K562 (cell line): Measurements from ENCODE around the gene ZFTA. TPM values are rescaled to one million over a fixed set of nuclear protein-coding genes. Genes with fewer than 3 reads are reported as not detected.

Experiments used
- AFF1 ChIP-seq, 2 experiments: fragments of 450-650 bp; IDR thresholded peaks; 2 replicates each; pipeline ENCODE4 v1.6.1; 2018; ENCODE audit warnings: mild to moderate bottlenecking in 2 of 2, low read depth in 1 of 2; ENCODE audit not compliant: partially characterized antibody in 2 of 2
- ARID4B ChIP-seq: sonication (generic); formaldehyde crosslinking; IDR thresholded peaks from 2 replicates; pipeline ENCODE4 v1.8.0; 2022; ENCODE audit warnings: mild to moderate bottlenecking, missing genetic modification reagents
- EP400 ChIP-seq: fragments of 450-650 bp; IDR thresholded peaks from 2 replicates; pipeline ENCODE4 v1.6.1; 2017; ENCODE audit warnings: antibody characterized with exemption, mild to moderate bottlenecking, moderate library complexity
- FOXJ3 ChIP-seq: sonication (generic); formaldehyde crosslinking; IDR thresholded peaks from 2 replicates; pipeline ENCODE4 v1.4.0; 2020; ENCODE audit warnings: mild to moderate bottlenecking, missing genetic modification reagents
- HOXB6 ChIP-seq: fragments of 250-450 bp; sonication (Bioruptor Pico); IDR thresholded peaks from 2 replicates; pipeline ENCODE4 v1.5.1; 2022; ENCODE audit warnings: mild to moderate bottlenecking, borderline replicate concordance
- ILF3 ChIP-seq: fragments of 450-650 bp; IDR thresholded peaks from 2 replicates; pipeline ENCODE4 v1.6.1; 2018; ENCODE audit warnings: antibody characterized with exemption, mild to moderate bottlenecking, moderate library complexity, borderline replicate concordance
- KAT7 ChIP-seq: sonication (generic); formaldehyde crosslinking; IDR thresholded peaks from 2 replicates; pipeline ENCODE4 v1.8.0; 2022; ENCODE audit warnings: missing genetic modification reagents, mild to moderate bottlenecking, borderline replicate concordance
- KDM1A ChIP-seq, 2 experiments: fragments of 450-650 bp; IDR thresholded peaks; 2 replicates each; pipeline ENCODE4 v1.6.1; 2016; ENCODE audit warnings: mild to moderate bottlenecking in 2 of 2
- KLF10 ChIP-seq: fragments of 250-450 bp; sonication (Bioruptor Pico); IDR thresholded peaks from 2 replicates; pipeline ENCODE4 v1.6.1; 2021; ENCODE audit warnings: matching md5 sums
- KLF13 ChIP-seq: fragments of 450-650 bp; IDR thresholded peaks from 2 replicates; pipeline ENCODE4 v1.6.1; 2016; ENCODE audit warnings: missing genetic modification characterization, low read depth, mild to moderate bottlenecking, missing compliant biosample characterization, moderate library complexity, borderline replicate concordance
- MBD2 ChIP-seq: sonication (generic); IDR thresholded peaks from 2 replicates; pipeline ENCODE4 v1.6.1; 2016; ENCODE audit warnings: low read depth, borderline replicate concordance
- PRPF4 ChIP-seq: fragments of 200-400 bp; formaldehyde crosslinking; IDR thresholded peaks from one replicate; pipeline ENCODE4 v1.6.1; 2017; ENCODE audit warnings: low read length, low read depth, mild to moderate bottlenecking; ENCODE audit not compliant: insufficient read depth, poor library complexity, severe bottlenecking
- SLC30A9 ChIP-seq: fragments of 250-450 bp; sonication (Bioruptor Pico); IDR thresholded peaks from 2 replicates; pipeline ENCODE4 v1.8.0; 2022; ENCODE audit warnings: mild to moderate bottlenecking, moderate library complexity
- SUPT5H ChIP-seq: fragments of 450-650 bp; IDR thresholded peaks from 2 replicates; pipeline ENCODE4 v1.6.1; 2016
- TFE3 ChIP-seq: fragments of 450-650 bp; formaldehyde crosslinking; IDR thresholded peaks from 2 replicates; pipeline ENCODE4 v1.4.0; 2020; ENCODE audit warnings: mild to moderate bottlenecking, mixed read lengths
- ZNF232 ChIP-seq: sonication (generic); formaldehyde crosslinking; IDR thresholded peaks from 2 replicates; pipeline ENCODE4 v1.8.0; 2022; ENCODE audit warnings: mild to moderate bottlenecking, missing genetic modification reagents
- ZNF668 ChIP-seq: fragments of 250-450 bp; sonication (Bioruptor Pico); IDR thresholded peaks from 2 replicates; pipeline ENCODE4 v1.8.0; 2022; ENCODE audit warnings: mild to moderate bottlenecking, inconsistent platforms
- polyA plus RNA-seq, 8 experiments: library from polyadenylated mRNA; depleted of rRNA in 4 of 8; stranded (reverse) in 5 of 8; unstranded in 3 of 8; fragments of >200 nt; fragmentation: Nextera tagmentation in 2 of 8; fragmentation: Illumina TruSeq in 1 of 8; extraction: Ambion mirVana in 2 of 8; extraction: Trizol in 1 of 8; gene quantifications; 2 replicates each; pipeline versions ENCODE4 v1.2.1 to v1.2.3, GENCODE V29; 2011 to 2014; ENCODE audit warnings: inconsistent platforms in 1 of 8, missing spikeins in 1 of 8
- total RNA-seq, 7 experiments: library from RNA; depleted of rRNA in 6 of 7; stranded (reverse); fragments of >200 nt in 6 of 7; fragmentation: Illumina TruSeq in 2 of 7; extraction: Trizol in 2 of 7; gene quantifications; 2 replicates each; pipeline versions ENCODE4 v1.2.1 to v1.2.3, GENCODE V29; 2011 to 2021; ENCODE audit warnings: low replicate concordance in 1 of 7

ZFTA gene
- total and polyA plus RNA-seq, 9 of the 15 experiments (the other 6 are each of a cell fraction or from before 2014, with no cell fraction given) = 0.45 to 12.3 (median 2.9) TPM

- no peak for TF ChIP-seq PRPF4
- TF ChIP-seq ZNF232 (CRISPR knock-in tag) = no peak
- TF ChIP-seq KLF13 (tag) = no peak
- no peak for TF ChIP-seq ZNF668
- no peak; the same call in 1 of the 2 replicates for TF ChIP-seq MBD2
- no peak for TF ChIP-seq AFF1 (IDR thresholded peaks at IDR 0.05; ENCODE audit: low read depth in 1 of 2, partially characterized antibody in 2 of 2)
- TF ChIP-seq EP400 = no peak
- TF ChIP-seq KDM1A (IDR thresholded peaks at IDR 0.05) = no peak
- no peak for TF ChIP-seq ILF3
- no peak for TF ChIP-seq SLC30A9
- no peak for TF ChIP-seq KAT7 (CRISPR knock-in tag)
- TF ChIP-seq HOXB6 = no peak
- no peak for TF ChIP-seq ARID4B (CRISPR knock-in tag)
- no peak for TF ChIP-seq KLF10 (CRISPR knock-in tag)
- no peak for TF ChIP-seq FOXJ3 (CRISPR knock-in tag)
- no peak for TF ChIP-seq TFE3 (CRISPR knock-in tag)
- TF ChIP-seq SUPT5H = no peak
These were observed 603 bp upstream of the ZFTA start (continued) for GRCh38 chr11:63769042-63769713.
